Gastrocnemius medialis (tissue), 4 donors: Measurements from ENCODE around the gene MT1B. TPM values are rescaled to one million over a fixed set of nuclear protein-coding genes. Genes with fewer than 3 reads are reported as not detected.
"Not testable (repeated sequence)": the region's sequence is repeated elsewhere in the genome, so short reads cannot be mapped to it uniquely, and the experiment has no call there.

Experiments
- ATAC-seq, 2 donors: fragments of 150-250 bp; one replicate each; pipeline ENCODE4 v1.9.1; 2016
- DNase-seq, 2 donors: peaks; one replicate each; pipeline ENCODE4 v3.0.0-alpha.2; 2019
- H3K27ac ChIP-seq, 4 donors: fragments of 200-600 bp; sonication (generic); 1 replicate in 1 of 4; 2 replicates in 3 of 4; pipeline ENCODE4 v1.5.1; 2016 to 2018; ENCODE audit warnings: mild to moderate bottlenecking in 2 of 4, moderate library complexity in 1 of 4
- H3K27me3 ChIP-seq, 3 donors: fragments of 200-600 bp; sonication (generic) in 2 of 3; 1 replicate in 1 of 3; 2 replicates in 2 of 3; pipeline versions ENCODE4 v1.5.1 to v1.6.0; 2016 to 2019; ENCODE audit warnings: mild to moderate bottlenecking in 1 of 3, moderate library complexity in 1 of 3
- H3K36me3 ChIP-seq, 2 donors: fragments of 200-600 bp; sonication (generic) in 1 of 2; one replicate each; pipeline ENCODE4 v1.5.1; 2017 to 2018
- H3K4me1 ChIP-seq, 2 donors: fragments of 200-600 bp; sonication (generic) in 1 of 2; one replicate each; pipeline ENCODE4 v1.5.1; 2016 to 2017; ENCODE audit warnings: mild to moderate bottlenecking in 2 of 2
- H3K4me3 ChIP-seq, 4 donors: fragments of 200-600 bp; sonication (generic) in 3 of 4; 1 replicate in 1 of 4; 2 replicates in 3 of 4; pipeline ENCODE4 v1.5.1; 2016 to 2019; ENCODE audit warnings: mild to moderate bottlenecking in 2 of 4
- H3K9me3 ChIP-seq, 3 donors: fragments of 200-600 bp; sonication (generic) in 2 of 3; 1 replicate in 1 of 3; 2 replicates in 2 of 3; pipeline ENCODE4 v1.5.1; 2016 to 2019
- POLR2A ChIP-seq, 2 donors: fragments of 450-650 bp; IDR thresholded peaks; one replicate each; pipeline ENCODE4 v1.6.1; 2017; ENCODE audit warnings: antibody characterized with exemption in 2 of 2, mild to moderate bottlenecking in 2 of 2, moderate library complexity in 2 of 2
- in situ Hi-C, 4 donors: fragments of 200-750 bp; cut with MboI; loops; one replicate each; pipeline versions ENCODE4 v1.15.0 to v1.8.0; 2017; ENCODE audit warnings: low sequenced_read_pairs in 4 of 4
- intact Hi-C: fragments of 100-400 bp; cut with DNase I; formaldehyde crosslinking; loops from one replicate; pipeline ENCODE4 v1.15.1; 2023; ENCODE audit warnings: low total_unique reads
- total RNA-seq, 4 donors: library from RNA; depleted of rRNA; stranded (reverse); fragments of >200 nt; gene quantifications; one replicate each; pipeline versions ENCODE4 v1.1.0 to v1.2.3, GENCODE V29; 2016
- TF ChIP-seq, protein P1 (sequence below), 5 experiments: fragments of 450-650 bp in 3 of 5; fragments of 200-600 bp in 2 of 5; sonication (generic) in 2 of 5; IDR thresholded peaks in 4 of 5; conservative IDR thresholded peaks in 1 of 5; 1 replicate in 4 of 5; 2 replicates in 1 of 5; pipeline ENCODE4 v1.5.1; 2016 to 2019; ENCODE audit warnings: antibody characterized with exemption in 5 of 5, mild to moderate bottlenecking in 3 of 5, moderate library complexity in 3 of 5

Gene MT1B
- total RNA-seq, 4 donors from 2014 or later = not detected

DNA sequence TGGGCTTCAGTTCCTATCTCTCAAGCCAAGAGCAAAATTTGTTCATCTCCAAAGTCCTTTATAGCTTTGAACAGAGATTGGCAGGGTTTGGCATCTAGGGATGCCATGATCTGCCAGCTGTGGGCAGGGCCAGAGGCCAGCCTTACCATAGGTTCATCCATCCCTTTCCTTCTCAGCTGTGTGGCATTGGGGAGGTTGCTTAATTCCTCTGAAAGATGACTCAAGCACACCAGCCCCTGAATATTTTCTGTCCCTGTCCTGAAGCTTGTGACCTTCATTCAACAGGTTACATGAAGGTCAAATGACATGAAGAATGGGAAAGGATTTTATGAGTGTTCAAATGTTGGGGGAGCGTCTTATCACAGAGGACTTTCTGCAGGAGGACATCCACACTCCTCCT is 12.8 kb downstream of the MT1B start:
- intact Hi-C loops = no loop called here
- Histone ChIP-seq H3K27ac (no peak overlapping the region), H3K4me1 (peaks cover 0 to 9% of the 10 kb centered on the region in 2 donors), H3K4me3 (no peak overlapping the region), H3K27me3 (peaks cover 19 to 39% (median 29%) of the 10 kb centered on the region in 3 donors), H3K9me3 (no peaks in the 10 kb centered on the region), H3K36me3 (no peaks in the 10 kb centered on the region)
- no peak for TF ChIP-seq POLR2A (IDR thresholded peaks at IDR 0.05)
- TF ChIP-seq, protein P1, sequence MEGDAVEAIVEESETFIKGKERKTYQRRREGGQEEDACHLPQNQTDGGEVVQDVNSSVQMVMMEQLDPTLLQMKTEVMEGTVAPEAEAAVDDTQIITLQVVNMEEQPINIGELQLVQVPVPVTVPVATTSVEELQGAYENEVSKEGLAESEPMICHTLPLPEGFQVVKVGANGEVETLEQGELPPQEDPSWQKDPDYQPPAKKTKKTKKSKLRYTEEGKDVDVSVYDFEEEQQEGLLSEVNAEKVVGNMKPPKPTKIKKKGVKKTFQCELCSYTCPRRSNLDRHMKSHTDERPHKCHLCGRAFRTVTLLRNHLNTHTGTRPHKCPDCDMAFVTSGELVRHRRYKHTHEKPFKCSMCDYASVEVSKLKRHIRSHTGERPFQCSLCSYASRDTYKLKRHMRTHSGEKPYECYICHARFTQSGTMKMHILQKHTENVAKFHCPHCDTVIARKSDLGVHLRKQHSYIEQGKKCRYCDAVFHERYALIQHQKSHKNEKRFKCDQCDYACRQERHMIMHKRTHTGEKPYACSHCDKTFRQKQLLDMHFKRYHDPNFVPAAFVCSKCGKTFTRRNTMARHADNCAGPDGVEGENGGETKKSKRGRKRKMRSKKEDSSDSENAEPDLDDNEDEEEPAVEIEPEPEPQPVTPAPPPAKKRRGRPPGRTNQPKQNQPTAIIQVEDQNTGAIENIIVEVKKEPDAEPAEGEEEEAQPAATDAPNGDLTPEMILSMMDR (IDR thresholded peaks at IDR 0.05 in 4 of 5, conservative IDR thresholded peaks at IDR 0.05 in 1 of 5) = no peak
- DNase-seq = no peak
- in situ Hi-C loops = no loop called here
- no peak for ATAC-seq

DNA sequence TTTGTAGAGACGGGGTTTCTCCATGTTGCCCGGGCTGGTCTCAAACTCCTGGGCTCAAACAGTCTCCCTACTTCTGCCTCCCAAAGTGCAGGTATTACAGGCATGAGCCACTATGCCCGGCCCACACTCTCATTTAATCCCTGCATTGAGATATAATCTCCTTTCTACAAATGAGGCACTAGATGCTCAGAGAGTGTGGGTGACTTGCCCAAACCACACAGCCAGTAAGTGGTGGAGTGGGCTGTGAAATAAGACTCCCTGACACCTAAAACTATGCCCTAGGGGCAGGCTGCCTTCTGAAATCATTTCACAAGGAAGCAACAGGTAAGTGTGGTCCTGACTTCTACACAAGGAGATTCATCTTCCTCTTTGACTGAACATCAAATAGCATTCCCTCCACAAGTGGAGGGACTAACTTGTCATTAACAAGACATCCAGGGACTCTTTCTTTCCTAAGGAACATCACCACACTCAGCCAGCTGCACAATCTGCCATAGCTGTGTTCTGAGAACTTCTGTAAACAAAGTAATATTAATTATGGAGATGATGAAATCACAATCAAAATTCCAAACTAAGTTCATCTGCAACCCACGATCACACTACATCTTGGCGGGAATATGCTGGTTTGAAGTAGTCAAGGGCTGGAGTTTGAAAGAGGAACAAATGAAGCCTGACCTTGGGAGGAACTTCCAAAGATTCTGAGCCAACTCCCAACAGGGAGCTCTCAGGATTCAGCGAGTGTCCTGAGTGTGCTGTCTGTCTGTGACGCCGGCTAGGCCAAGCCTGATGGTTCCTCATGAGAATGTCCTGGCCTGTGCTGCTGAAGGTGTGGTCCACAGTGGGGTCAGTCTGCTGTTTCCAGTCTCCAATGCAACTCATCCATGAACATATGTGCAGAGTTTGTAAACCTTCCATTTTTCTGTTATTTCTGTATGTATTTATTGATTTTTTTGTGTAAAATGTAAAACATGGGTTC is 13.9 kb downstream of the MT1B start:
- ATAC-seq, intact Hi-C loops, H3K27ac ChIP-seq, in situ Hi-C loops, H3K36me3 ChIP-seq, H3K4me1 ChIP-seq, H3K9me3 ChIP-seq, DNase-seq, H3K4me3 ChIP-seq: not testable (repeated sequence)
- peaks cover 26 to 46% (median 38%) of the 10 kb centered on the region in 3 donors for H3K27me3 ChIP-seq

DNA sequence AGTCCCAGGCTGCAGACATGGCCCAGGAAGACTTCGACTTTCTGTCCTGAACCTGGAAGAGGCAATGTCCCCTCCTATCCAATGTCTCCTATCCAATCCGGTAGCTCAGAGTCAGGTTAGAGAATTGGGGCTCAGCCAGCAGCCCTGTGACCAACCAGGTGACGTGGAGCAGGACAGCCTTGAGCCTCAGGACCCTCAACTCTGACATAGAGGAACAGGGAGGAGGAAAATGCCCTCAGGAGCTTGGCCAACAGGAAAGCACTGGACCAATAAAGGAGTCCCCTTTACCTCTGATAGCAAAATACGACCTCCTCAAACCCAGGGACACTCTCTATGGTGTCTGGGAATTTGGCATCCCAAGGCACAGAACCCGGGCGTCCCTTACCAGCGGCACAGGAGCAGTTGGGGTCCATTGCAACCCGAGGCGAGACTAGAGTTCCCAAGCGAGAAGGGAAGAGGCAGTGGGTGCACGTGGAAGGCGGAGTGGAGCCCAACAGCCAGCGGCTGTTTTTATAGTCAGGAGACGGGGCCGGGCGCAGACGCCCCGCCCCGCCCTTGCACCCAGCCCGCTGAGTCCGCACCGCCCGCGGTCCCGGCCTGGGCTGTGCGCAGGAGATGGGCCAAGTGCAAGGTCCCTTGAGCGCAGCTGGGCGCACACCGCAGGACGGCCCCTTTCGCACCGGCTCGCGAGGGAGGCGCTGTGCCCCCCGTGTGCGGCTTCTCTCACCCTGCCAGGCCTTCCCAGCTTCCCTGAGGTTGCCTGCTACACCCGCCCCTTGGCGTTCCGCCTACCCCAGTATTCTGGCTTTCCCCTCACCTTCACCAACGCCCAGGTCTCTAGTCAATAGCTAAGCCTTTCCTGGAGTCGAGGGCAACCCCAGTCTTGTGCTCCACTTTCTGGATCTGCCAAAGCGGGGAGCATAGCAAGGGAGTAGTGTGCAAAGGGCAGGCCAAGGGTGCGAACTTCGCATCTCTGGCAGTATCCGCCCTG is 16.2 kb downstream of the MT1B start, which contains the start of gene MT1G:
MT1G (minus strand) TSS at position 485 of the 991 bp plus-strand sequence; CDS start at position 413, 72 bp downstream.
- ATAC-seq (peak in 1 of 2 donors; percentile 40), DNase-seq (no peak)
- Histone ChIP-seq H3K36me3 (no peaks in the 10 kb centered on the region), H3K27me3 (peaks cover 19 to 42% (median 36%) of the 10 kb centered on the region in 3 donors), H3K27ac (no peak within 1 kb of the TSS), H3K4me1 (peaks cover 0 to 9% of the 10 kb centered on the region in 2 donors), H3K4me3 (peak within 1 kb of the TSS in 3 of 4 donors; percentile 9 to 18 (median 17)), H3K9me3 (no peaks in the 10 kb centered on the region)
- in situ Hi-C loops = no loop called here
- TF ChIP-seq, protein P1 (IDR thresholded peaks at IDR 0.05 in 4 of 5, conservative IDR thresholded peaks at IDR 0.05 in 1 of 5) = no peak
- peak in 1 of 2 donors; percentile 26 for TF ChIP-seq POLR2A (IDR thresholded peaks at IDR 0.05)
- intact Hi-C loops = no loop called here

DNA sequence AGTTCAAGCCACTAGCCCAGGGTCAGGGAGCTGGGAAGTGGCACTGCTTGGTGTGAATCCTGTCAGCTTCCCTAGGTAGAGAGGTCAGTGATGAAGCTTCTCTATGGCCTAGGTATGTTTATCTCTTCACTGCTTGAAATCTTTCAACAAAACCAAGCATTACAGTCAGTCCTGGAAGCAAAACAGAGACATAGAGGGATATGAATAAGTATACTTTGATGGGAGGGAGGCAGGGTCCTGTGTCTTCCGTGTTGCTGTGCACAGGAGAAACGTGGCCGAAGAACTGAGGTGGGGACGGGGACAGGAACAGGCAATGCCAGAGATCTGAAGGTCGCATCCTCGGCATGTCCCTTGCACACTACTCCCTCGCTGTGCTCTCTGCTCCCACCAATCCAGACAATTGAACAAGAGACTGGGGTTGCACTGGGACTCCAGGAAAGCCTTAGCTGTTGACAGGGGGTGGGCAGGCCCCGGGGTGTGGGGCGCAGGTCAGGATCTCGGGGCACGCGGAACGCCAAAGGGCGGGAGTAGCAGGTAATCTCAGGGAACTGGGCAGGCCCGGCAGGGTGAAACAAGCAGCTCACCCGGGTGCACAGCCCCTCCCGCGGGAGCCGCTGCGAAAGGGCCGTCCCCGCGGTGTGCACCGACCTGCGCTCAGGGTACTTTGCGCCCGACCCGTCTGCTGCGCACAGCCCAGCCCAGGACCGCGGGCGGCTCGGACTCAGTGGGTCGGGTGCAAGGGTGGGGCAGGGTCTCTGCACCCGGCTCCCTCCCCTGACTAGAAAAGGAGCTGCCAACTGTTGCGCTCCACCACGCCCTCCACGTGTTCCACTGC is 17.5 kb downstream of the MT1B start, which contains the start of gene MT1H:
MT1H (plus strand) TSS at position 810 of the 835 bp plus-strand sequence. CDS start 71 bp downstream, outside the sequence.
- no peak within 1 kb of the TSS for H3K4me3 ChIP-seq
- TF ChIP-seq, protein P1 (IDR thresholded peaks at IDR 0.05 in 4 of 5, conservative IDR thresholded peaks at IDR 0.05 in 1 of 5) = no peak
- no peak for TF ChIP-seq POLR2A (IDR thresholded peaks at IDR 0.05)
- in situ Hi-C loops (no loop called here), intact Hi-C loops (no loop called here)
- DNase-seq = no peak
- no peak within 1 kb of the TSS for H3K27ac ChIP-seq
- H3K36me3 ChIP-seq = no peaks in the 10 kb centered on the region
- no peaks in the 10 kb centered on the region for H3K9me3 ChIP-seq
- H3K4me1 ChIP-seq = peaks cover 0 to 11% of the 10 kb centered on the region in 2 donors
- ATAC-seq = no peak
- H3K27me3 ChIP-seq = peaks cover 11 to 35% (median 31%) of the 10 kb centered on the region in 3 donors
